Neural cell (in vitro differentiated cells): ENCODE results near the gene ACVR1.

Source experiments
- EP300 ChIP-seq: fragments of 450-650 bp; conservative IDR thresholded peaks from 2 replicates; pipeline ENCODE4 v1.6.1; 2014; ENCODE audit warnings: antibody characterized with exemption, mild to moderate bottlenecking, moderate library complexity; ENCODE audit not compliant: poor library complexity, severe bottlenecking
- EZH2 ChIP-seq: fragments of 200-600, 300-800 bp; shearing (Covaris generic), sonication (generic); IDR thresholded peaks from 2 replicates; pipeline ENCODE4 v1.6.1; 2014; ENCODE audit warnings: antibody characterized with exemption, low read length, borderline replicate concordance, mild to moderate bottlenecking; ENCODE audit not compliant: insufficient read depth, poor library complexity, severe bottlenecking
- POLR2AphosphoS5 ChIP-seq: IDR thresholded peaks from 2 replicates; pipeline ENCODE4 v1.6.1; 2012
- TF ChIP-seq, protein P1 (sequence below): fragments of 450-650 bp; IDR thresholded peaks from 2 replicates; pipeline ENCODE4 v1.5.1; 2014; ENCODE audit warnings: antibody characterized with exemption, mild to moderate bottlenecking, moderate library complexity; ENCODE audit not compliant: poor library complexity, severe bottlenecking
- TF ChIP-seq, protein P2 (sequence below): IDR thresholded peaks from 2 replicates; pipeline ENCODE4 v1.6.1; 2012; ENCODE audit warnings: borderline replicate concordance

DNA sequence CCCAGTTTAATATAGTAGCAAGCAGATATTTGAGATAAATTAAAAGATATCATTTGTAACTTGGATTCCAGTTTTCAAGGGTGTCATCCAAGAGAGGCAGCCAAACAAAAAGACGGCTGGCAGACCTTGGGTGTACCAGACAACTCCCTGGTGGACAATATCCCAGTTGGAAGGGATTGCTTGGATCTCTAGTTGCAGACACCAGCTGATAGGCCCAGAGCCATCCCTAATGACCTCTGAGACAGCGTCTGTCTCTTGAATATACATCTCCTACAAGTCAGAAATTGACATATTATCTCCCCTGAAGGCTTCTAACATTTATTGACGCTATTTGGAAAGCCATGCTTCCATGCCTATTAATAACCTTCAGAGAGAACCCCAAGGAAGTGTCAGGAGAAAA, 67.7 kb downstream of the ACVR1 start:
- TF ChIP-seq, protein P1, sequence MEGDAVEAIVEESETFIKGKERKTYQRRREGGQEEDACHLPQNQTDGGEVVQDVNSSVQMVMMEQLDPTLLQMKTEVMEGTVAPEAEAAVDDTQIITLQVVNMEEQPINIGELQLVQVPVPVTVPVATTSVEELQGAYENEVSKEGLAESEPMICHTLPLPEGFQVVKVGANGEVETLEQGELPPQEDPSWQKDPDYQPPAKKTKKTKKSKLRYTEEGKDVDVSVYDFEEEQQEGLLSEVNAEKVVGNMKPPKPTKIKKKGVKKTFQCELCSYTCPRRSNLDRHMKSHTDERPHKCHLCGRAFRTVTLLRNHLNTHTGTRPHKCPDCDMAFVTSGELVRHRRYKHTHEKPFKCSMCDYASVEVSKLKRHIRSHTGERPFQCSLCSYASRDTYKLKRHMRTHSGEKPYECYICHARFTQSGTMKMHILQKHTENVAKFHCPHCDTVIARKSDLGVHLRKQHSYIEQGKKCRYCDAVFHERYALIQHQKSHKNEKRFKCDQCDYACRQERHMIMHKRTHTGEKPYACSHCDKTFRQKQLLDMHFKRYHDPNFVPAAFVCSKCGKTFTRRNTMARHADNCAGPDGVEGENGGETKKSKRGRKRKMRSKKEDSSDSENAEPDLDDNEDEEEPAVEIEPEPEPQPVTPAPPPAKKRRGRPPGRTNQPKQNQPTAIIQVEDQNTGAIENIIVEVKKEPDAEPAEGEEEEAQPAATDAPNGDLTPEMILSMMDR = no peak
- TF ChIP-seq POLR2AphosphoS5 (no peak), EZH2 (no peak), EP300 (no peak)
- TF ChIP-seq, protein P2, sequence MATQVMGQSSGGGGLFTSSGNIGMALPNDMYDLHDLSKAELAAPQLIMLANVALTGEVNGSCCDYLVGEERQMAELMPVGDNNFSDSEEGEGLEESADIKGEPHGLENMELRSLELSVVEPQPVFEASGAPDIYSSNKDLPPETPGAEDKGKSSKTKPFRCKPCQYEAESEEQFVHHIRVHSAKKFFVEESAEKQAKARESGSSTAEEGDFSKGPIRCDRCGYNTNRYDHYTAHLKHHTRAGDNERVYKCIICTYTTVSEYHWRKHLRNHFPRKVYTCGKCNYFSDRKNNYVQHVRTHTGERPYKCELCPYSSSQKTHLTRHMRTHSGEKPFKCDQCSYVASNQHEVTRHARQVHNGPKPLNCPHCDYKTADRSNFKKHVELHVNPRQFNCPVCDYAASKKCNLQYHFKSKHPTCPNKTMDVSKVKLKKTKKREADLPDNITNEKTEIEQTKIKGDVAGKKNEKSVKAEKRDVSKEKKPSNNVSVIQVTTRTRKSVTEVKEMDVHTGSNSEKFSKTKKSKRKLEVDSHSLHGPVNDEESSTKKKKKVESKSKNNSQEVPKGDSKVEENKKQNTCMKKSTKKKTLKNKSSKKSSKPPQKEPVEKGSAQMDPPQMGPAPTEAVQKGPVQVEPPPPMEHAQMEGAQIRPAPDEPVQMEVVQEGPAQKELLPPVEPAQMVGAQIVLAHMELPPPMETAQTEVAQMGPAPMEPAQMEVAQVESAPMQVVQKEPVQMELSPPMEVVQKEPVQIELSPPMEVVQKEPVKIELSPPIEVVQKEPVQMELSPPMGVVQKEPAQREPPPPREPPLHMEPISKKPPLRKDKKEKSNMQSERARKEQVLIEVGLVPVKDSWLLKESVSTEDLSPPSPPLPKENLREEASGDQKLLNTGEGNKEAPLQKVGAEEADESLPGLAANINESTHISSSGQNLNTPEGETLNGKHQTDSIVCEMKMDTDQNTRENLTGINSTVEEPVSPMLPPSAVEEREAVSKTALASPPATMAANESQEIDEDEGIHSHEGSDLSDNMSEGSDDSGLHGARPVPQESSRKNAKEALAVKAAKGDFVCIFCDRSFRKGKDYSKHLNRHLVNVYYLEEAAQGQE = no peak
